IMR-90 (cell line): Measurements from ENCODE around the gene RPS6KA2.

Source experiments
- BHLHE40 ChIP-seq: fragments of 150-350 bp; IDR thresholded peaks from 2 replicates; pipeline ENCODE4 v1.6.1; 2016; ENCODE audit warnings: mild to moderate bottlenecking, low read depth, low read length
- CEBPB ChIP-seq: IDR thresholded peaks from 2 replicates; pipeline ENCODE4 v1.6.1; 2012; ENCODE audit warnings: low read depth, low read length, improper control_type of control experiment
- CTCF ChIP-seq: conservative IDR thresholded peaks from 2 replicates; pipeline ENCODE4 v1.5.1; 2012; ENCODE audit warnings: mild to moderate bottlenecking, low read depth, low read length, improper control_type of control experiment
- MAFK ChIP-seq: IDR thresholded peaks from 2 replicates; pipeline ENCODE4 v1.6.1; 2012; ENCODE audit warnings: low read depth, low read length, improper control_type of control experiment
- MXI1 ChIP-seq: IDR thresholded peaks from 2 replicates; pipeline ENCODE4 v1.6.1; 2012; ENCODE audit warnings: low read depth, mild to moderate bottlenecking, low read length, moderate library complexity, borderline replicate concordance
- NFE2L2 ChIP-seq: fragments of 150-350 bp; IDR thresholded peaks from 2 replicates; pipeline ENCODE4 v1.6.1; 2016; ENCODE audit warnings: low read depth, mild to moderate bottlenecking, low read length
- POLR2A ChIP-seq: IDR thresholded peaks from 2 replicates; pipeline ENCODE4 v1.6.1; 2012; ENCODE audit warnings: mild to moderate bottlenecking, low read depth, low read length
- RAD21 ChIP-seq: IDR thresholded peaks from 2 replicates; pipeline ENCODE4 v1.6.1; 2012; ENCODE audit warnings: low read length, improper control_type of control experiment
- RCOR1 ChIP-seq: IDR thresholded peaks from 2 replicates; pipeline ENCODE4 v1.6.1; 2012; ENCODE audit warnings: mild to moderate bottlenecking, low read length, improper control_type of control experiment; ENCODE audit not compliant: insufficient replicate concordance
- USF2 ChIP-seq: fragments of 150-350 bp; IDR thresholded peaks from 2 replicates; pipeline ENCODE4 v1.6.1; 2017; ENCODE audit warnings: mild to moderate bottlenecking, antibody characterized with exemption, low read length, low read depth

- TF ChIP-seq CTCF = no peak
- no peak for TF ChIP-seq BHLHE40
- TF ChIP-seq POLR2A = no peak
- no peak for TF ChIP-seq CEBPB
- no peak for TF ChIP-seq USF2
- TF ChIP-seq RAD21 = no peak
- TF ChIP-seq MXI1 = no peak
- TF ChIP-seq RCOR1 = no peak
- no peak for TF ChIP-seq NFE2L2
- TF ChIP-seq MAFK = no peak
Observed at GRCh38 chr6:166489301-166490155, 137.5 kb downstream of the RPS6KA2 start.
